ENCODE data around the gene MAP3K6.

The MAP3K6 gene

DNA sequence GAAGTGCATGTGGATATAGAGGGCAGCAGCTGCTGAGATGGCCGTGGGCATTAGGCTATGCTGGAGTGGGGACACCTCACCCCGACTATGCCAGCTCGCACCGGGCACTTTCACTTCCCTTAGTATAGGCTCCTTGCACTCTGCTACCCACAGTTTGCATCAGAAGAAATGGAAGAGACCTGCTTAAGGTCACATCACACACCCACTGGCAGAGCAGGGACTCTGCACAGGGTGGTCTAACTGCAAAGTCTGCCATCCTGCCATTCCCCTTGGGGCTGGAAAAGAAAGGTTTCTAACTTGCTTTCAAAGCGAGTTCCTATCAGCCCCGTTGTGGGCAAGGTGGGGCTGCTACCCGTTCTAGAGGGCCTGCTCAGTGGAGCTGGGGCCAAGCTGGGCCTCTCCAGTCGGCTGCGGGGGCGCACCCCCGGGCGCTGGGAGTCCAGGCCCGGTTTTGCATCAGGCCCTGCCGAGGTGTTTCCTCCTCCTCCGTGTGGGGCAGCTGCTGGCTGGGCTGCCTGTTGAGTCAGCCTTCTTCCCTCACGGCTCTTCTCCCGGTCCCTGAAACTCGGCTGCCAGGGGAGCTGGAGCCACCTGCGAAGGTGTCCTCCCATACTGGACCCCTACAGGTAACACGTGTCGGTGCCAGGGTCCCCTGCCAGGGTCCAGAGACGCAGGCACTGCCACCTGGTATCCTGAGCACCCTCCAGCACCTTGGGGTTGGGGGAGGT lies 25.1 kb downstream of the MAP3K6 start, which contains the start of gene SYTL1:
TSS of gene SYTL1 (plus strand) at position 498 of the 728 bp plus-strand sequence. CDS start 3,313 bp downstream, outside the sequence.
- DNase-seq (ENCODE audit: low read depth in 1 of 2, low spot score in 1 of 2), result no peak

DNA sequence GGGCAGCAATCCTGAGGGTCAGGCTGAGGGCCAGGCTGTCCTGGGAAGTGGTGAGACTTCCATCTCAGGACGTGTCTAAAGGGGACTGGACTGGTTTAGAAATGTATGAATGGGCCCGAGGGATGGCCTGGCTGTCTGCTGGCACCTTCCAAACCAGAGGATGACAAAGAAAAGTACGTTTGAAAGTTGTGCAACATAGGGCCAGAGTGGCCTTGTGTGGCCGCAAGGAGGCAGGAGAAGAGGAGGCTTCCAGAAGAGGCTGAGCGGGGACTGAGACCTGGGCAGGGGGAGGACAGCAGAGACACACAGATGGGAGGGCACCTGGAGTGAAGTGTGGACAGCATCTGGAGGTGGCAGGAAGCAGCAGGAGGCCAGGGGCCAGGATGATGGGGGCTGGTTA lies 27.5 kb downstream of the MAP3K6 start:
- DNase-seq (ENCODE audit: low read depth in 1 of 2, low spot score in 1 of 2), result no peak

DNA sequence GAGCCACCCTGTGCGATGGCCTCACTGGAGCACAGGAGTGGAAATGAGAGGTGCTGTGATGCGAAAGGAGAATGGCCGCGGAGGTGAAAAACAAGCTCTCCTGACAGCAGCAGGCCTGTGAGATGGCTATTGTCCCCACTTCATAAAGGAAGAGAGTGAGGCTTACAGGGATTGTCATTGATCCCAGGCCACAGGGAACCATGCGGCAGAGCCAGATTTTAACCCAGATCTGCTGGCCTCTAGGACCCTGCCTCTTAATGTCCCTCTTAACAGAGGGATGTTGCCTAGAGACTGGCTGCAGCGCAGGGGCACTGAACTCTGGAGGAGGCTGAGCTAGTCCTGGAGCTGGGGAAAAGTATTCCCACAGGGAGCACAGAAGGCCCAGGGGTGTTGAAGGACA lies 28.0 kb downstream of the MAP3K6 start:
- DNase-seq (ENCODE audit: low read depth in 1 of 2, low spot score in 1 of 2), result no peak

DNA sequence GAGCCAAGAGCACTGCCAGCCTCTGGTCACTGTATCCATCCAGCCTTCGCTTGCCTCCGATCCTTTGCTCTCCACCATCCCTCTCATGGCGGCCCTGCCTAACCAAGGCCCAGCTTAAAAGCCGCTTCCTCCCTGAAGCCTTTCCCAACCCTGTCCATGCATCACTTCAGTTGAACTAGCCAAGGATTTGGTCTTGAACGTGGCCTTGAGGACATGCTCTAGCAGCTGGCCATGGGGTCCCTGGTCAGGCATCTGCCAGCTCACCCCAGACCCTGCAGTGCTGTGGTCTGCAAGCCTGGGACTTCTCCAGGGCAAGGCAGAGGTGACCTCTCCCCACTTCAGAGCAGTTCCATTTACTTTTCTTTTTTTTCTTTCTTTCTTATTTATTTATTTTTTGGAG lies 30.0 kb downstream of the MAP3K6 start:
- DNase-seq (ENCODE audit: low read depth in 1 of 2, low spot score in 1 of 2), result no peak

DNA sequence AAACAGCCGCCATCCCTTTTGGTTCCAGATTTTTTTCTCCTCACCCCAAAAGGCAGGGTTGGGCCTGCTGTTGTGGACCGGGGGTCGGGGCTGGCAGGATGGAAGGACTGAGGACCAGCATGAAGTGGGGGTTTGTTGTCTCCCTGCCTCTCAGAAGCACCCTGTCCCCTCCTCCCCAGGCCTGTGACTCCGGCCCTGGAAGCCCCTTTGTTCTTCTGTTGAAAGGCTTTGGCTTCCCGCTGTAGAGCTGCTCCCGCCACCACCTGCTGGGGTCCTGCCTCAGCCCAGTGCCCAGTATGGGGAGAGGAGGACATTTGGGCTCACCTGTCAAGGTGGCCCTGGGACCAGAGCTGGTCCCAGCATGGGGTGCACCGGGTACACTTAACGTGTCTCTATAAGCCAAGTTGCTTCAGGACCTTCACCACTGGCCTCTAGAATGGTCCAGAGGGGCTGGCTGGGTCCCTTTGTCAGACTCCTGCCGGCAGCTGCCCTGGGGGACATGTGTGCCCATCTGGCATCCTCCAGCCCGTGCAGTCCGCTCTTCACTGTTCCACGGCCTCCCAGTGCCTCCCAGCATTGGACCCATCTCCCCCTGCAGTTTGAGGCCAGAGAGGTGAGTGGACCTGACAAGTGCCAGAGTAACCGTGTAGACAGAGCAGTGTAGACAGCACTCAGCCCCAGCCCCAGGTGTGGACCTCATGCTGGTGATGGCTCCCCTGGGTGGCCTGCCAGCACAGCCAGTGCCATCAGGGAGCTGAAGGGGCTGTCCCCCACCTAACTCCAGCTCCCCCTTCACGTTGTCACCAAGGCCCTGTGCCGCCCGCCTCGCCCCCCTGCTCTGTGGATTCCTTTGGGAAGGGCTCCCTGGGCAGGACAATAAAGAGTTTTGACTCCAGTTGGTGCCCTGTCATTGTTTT lies 31.0 kb downstream of the MAP3K6 start:
- DNase-seq (ENCODE audit: low read depth in 1 of 2, low spot score in 1 of 2), result no peak

DNA sequence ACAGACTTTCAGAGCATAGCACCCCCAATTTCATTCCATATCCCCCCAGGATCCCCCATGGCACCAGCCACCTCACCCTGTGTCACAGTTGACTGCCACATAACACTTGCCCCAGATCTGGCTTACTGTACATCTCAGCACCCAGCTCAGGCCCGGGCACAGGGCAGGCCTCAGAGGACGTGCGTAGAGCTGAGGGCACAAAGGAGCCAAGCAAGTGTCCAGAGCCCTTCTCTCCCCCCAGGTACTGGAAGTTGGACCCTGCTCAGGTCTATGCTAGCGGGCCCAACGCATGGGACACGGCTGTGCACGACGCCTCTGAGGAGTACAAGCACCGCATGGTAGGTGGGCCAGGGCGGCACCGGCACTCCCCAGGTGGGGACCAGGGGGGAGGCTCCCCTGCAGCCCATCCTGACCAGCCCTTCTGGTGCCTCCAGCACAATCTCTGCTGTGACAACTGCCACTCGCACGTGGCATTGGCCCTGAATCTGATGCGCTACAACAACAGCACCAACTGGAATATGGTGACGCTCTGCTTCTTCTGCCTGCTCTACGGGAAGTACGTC lies 33.0 kb downstream of the MAP3K6 start:
- DNase-seq (ENCODE audit: low read depth in 1 of 2, low spot score in 1 of 2), result no peak

DNA sequence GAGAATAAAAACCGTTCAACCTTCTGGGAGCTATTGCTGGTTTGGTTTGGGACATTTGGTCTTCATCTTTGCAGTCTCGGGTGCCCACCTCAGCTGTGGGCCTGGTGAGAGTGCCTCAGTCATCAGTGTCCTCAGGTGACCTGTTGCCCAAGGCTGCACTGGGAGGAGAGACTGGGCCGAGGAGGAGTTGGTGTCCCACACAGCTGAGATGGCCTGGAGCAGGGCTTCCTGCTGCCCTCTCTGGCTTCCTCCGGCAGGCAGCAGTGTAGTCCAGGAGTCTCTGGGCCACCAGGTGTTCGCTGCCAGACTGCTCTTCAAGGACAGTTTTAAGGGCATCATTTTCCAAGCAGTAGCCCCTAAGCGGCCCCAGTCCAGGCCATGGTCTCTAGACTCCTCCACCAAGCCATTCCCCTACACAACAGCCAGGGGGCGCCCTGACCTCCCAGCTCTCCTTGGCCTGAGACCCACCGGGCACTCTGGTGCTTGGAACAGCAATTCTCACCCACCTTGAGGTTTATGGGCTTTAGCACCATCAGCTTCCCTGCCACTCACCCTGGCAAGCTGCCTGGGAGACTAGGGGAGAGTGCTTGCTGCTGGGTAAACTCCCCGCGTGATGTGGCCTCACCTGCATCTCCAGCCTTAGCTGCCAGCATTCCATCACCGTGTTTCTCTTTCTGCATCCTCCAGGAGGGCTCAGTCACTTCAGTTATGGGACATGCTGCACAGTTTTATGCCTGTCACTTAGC lies 34.1 kb downstream of the MAP3K6 start:
- DNase-seq (ENCODE audit: low read depth in 1 of 2, low spot score in 1 of 2), result peak; percentile 15 to 30

DNA sequence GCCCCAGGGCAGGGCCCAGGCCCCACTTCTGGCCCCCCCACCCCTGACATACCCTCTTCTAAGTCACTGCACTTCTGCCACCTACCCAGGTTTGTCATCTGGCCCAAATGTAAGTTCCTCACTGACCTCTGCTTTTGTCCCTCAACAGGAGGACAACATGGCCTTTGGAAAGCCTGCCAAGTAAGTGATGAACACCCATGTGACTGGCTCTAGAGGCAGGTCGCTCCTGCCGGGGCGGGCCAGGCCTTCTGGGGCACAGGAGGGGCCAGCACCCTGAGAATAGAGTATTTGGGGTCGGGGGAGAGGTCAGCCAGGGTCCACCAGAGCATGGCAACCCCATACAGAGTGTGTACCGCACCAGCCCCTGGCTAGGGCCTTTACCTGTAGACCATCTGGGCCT lies 34.8 kb downstream of the MAP3K6 start:
- DNase-seq (ENCODE audit: low read depth in 1 of 2, low spot score in 1 of 2), result no peak

DNA sequence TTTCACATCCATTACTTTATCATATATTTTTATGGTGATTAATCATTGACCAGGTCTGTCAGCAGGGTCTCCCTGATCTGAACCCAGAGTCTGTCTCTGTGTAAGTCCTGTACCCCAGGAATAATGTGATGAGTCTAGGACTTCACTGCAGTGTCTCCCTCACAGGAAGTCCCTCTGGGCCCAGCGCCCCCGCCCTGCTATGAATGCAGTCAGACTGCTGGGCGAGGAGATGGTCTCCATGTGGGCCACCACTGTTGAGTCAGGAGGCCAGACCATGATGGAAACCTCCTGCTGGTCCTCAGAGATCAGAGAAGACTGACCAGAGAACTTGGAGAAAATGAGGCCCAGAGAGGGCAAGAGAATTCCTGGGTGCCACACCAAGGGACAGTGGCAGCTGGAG lies 35.3 kb downstream of the MAP3K6 start:
- no peak for DNase-seq (ENCODE audit: low read depth in 1 of 2, low spot score in 1 of 2)

DNA sequence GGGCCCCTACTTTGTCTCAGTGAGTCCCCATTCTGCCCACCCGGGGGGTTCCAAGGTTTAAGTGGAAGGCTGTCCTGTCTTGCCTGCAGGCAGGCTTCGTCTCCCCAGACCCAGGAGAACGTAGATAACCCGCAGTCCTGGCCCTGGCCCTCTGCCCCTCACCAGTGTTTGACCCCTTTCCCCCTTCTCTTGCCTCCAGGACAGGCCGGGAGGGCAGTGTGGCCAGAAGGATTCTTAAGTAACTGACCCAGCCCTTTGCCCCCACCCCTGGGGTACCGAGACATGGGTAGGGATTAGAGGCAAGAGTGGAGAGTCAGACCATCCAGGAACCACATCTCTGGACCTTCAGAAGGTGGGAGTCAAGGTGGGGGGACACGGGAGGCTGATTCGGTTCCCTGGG lies 36.0 kb downstream of the MAP3K6 start:
- DNase-seq (ENCODE audit: low read depth in 1 of 2, low spot score in 1 of 2), result no peak

DNA sequence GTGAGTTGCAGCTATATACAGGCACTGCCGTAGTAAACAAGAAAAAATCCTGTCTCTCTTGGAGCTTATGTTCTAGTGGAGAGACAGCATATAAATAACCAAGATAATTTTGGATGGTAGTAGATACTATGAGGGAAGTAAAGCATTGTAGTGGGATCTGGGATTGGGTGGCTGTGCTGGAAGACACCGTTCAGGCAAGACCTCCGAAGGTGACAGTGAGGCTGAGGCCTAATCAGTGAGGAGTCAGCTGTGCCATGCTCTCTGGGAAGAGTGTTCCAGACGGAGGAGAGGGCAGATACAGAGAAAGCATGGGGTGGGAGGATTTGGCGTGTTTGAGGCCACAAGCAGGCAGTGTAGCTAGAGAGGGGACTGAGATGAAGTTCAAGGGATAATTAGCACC lies 38.8 kb downstream of the MAP3K6 start:
- DNase-seq (ENCODE audit: low read depth in 1 of 2, low spot score in 1 of 2), result no peak

DNA sequence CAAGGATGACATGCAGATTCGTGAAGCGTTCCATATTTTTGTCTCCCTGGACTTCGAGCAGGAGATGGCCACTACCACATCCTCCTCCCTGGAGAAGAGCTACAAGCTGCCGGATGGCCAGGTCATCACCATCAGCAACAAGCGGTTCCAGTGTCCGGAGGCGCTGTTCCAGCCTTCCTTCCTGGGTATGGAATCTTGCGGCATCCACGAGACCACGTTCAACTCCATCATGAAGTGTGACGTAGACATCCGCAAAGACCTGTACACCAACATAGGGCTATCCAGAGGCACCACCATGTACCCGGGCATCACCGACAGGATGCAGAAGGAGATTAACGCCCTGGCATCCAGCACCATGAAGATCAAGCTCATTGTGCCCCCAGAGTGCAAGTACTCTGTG lies 41.5 kb downstream of the MAP3K6 start:
- DNase-seq (ENCODE audit: low read depth in 1 of 2, low spot score in 1 of 2), result no peak

DNA sequence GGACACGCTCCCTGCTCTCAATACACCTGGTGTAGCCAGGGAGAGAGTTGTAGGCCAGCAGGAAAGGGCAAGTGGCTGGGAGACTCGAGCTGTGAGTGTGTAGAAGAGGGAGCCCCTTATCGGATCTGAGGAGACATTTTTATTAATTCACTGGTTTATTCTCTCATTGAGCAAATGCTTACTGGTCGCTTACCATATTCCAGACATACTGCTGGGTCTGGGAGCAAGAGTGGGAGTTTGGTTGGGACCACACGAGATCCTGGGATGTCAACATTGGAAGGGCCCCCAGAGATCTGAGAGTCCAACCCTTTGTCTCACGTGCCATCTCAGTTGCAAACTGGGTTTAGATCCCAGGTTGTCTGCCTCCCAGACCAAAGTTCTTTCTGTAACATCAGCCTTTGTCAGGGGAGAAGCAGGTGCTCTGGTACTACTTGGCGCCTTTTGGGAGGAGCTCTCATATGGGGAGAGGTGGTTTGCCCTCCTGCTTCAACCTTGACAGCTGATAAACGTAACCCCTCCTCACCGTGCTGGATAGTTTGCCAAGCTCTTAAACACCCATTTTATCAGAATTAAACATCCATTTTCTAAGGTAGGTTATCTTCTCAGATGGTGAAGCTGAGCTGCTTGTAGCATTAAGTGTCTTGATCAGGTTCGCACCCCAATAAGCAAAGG lies 44.1 kb downstream of the MAP3K6 start:
- DNase-seq (ENCODE audit: low read depth in 1 of 2, low spot score in 1 of 2), result no peak

DNA sequence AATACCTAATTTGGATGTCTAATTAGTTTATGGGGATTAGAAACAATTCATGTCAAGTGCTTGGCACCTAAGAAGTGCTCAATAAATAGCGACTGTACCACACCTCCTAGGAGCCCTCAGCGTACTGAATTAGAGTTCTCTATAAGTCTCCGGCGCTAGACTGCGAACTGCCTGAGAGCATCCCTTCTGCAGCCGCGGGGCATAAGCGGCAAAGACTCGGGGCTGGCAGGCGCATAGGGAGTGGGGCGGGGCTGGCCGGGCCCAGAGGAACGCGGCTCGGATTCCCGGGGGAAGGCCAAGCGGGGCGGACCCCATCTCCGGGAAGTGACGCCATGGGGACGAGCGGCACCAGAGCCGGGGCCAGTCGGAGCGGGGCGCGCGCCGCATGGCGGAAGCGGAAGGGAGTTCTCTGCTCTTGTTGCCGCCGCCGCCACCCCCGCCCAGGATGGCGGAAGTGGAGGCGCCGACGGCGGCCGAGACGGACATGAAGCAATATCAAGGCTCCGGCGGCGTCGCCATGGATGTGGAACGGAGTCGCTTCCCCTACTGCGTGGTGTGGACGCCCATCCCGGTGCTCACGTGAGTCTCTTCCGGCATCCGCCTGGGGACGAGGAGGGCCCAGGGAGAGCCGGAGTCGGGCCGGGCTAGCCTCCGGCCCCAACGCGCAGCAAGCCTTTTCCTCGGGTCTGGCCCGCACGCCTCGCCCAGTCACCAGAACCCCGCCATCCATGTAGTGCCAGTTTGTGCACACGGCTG lies 44.8 kb downstream of the MAP3K6 start, which contains the start of gene TMEM222:
TSS of gene TMEM222 (plus strand) at position 351 of the 756 bp plus-strand sequence. CDS start at position 386, 35 bp downstream.
- DNase-seq (ENCODE audit: low read depth in 1 of 2, low spot score in 1 of 2), result peak; percentile 95 to 97

DNA sequence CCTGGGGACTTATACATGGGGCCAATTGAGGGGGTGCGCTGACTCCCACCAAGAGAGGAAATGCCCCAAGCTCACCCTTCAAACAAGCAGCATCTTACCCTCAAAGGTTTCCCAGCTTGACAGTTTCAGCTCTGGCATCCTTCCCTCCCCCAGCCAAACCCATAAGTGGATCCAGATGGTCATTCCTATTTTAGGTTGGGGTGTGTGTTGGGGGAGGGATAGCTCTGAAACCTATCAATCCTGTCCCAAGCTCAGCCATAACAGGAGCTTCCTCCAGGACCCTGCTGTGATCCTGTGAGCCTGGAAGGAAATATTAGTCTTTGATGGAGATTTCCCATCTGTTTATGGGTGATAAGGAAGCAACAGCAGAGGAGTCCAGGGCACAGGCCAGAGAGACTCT lies 48.2 kb downstream of the MAP3K6 start:
- no peak for DNase-seq (ENCODE audit: low read depth in 1 of 2, low spot score in 1 of 2)

DNA sequence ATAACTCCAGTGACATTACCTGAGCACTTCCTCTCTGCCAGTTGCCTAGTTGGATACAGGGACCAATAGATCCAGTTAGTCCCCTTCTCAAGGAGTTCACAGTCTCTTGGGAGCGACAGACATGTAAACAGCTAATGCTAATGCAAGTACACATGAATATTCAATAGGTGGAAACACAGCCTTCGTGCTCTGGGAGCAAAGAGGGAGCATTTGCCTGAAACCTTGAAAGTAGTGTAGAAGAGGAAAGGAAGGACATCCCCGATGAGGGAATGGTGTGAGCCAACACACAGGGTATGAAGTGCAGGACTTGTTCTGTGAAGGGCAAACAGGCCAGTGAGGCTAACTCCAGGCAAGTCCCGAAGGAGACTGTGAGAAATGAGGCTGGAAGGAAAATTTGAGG lies 48.6 kb downstream of the MAP3K6 start:
- no peak for DNase-seq (ENCODE audit: low read depth in 1 of 2, low spot score in 1 of 2)

DNA sequence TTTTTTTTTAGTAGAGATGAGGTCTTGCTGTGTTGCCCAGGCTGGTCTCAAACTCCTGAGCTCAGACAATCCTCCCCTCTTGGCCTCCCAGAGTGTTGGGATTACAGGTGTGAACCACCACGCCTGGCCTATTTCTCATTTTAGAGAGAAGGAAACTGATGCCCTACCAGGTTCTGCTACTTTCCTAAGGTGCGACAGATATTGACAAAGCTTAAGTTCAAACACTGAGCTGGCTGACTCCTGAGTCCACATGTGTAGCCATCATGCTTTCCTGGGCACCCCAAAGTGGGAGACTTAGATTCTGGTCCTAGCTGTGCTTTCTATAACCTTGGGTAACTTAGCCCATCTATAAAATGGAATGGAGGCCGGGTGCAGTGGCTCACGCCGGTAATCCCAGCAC lies 49.9 kb downstream of the MAP3K6 start:
- no peak for DNase-seq (ENCODE audit: low read depth in 1 of 2, low spot score in 1 of 2)

DNA sequence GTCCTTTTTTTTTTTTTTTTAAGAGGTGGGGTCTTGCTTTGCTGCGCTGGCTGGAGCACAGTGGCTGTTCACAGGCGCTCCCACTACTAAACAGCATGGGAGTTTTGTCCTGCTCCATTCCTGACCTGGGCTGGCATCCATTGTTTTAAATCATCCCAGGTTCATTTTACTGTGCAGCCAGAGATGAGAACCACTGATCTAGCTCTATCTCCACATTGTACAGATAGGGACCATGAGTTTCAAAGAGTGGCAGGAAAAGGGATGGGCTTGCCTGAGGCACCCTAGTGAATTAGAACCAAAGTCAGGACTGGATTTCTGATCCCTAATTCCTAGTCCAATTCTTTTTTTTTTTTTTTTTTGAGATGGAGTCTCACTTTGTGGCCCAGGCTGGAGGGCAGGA lies 52.0 kb downstream of the MAP3K6 start:
- no peak for DNase-seq (ENCODE audit: low read depth in 1 of 2, low spot score in 1 of 2)

DNA sequence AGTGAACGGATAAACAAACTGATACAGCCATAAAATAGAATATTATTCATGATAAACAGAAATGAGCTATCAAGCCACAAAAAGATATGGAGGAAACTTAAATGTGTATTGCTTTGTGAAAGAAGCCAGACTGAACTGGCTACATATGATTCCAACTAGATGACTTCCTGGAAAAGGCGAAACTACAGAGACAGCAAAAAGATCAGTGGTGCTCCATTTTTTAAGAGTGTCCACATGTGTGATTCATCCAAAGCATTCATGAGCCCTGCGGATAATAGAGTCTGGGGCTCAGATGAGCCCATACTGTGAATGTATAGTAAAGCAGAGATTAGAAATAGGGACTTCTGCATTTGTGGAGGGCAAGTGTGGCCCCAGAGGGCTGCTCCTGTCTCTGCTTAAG lies 52.6 kb downstream of the MAP3K6 start:
- DNase-seq (ENCODE audit: low read depth in 1 of 2, low spot score in 1 of 2), result no peak

Data from activated CD4-positive, alpha-beta T cell treated with anti-CD3 and anti-CD28 coated beads, Interleukin-2, amount 50 U/mL, for 24 hours (primary cell).